Caco-2 (cell line): Measurements from ENCODE around the gene SCFD2. TPM values are rescaled to one million over a fixed set of nuclear protein-coding genes. Genes with fewer than 3 reads are reported as not detected.

Experiments
- BruUV-seq: library from RNA; stranded (reverse); fragments of 400-500 nt; replicated peaks from 2 replicates; lab custom pipeline; 2021; lab: Mats Ljungman, UMichigan
- CTCF ChIA-PET: fragments of 300-600 bp; sonication (Branson Sonifier 250); formaldehyde crosslinking; loops from one replicate; lab custom pipeline; 2022; ENCODE audit warnings: antibody characterized with exemption; lab: Charles Lee
- POLR2A ChIA-PET: fragments of 300-600 bp; sonication (Branson Sonifier 250); formaldehyde crosslinking; loops from one replicate; lab custom pipeline; 2022; ENCODE audit warnings: antibody characterized with exemption; lab: Charles Lee
- DNase-seq, 2 experiments: peaks; one replicate each; pipeline versions ENCODE4 v3.0.0 to v3.0.0-alpha.2; 2020 to 2022
- H3K27me3 ChIP-seq: replicated peaks from 2 replicates; pipeline ENCODE4 v1.6.0; 2011; ENCODE audit warnings: low read length; ENCODE audit not compliant: control insufficient read depth, insufficient read depth
- H3K36me3 ChIP-seq: 2 replicates; pipeline ENCODE4 v1.5.1; 2011; ENCODE audit warnings: low read length; ENCODE audit not compliant: control insufficient read depth, insufficient read depth
- H3K4me1 ChIP-seq: fragments of 250-450 bp; sonication (Bioruptor Pico); 2 replicates; pipeline ENCODE4 v1.5.1; 2020; ENCODE audit warnings: mild to moderate bottlenecking
- H3K4me3 ChIP-seq: 2 replicates; pipeline ENCODE4 v1.5.1; 2011; ENCODE audit warnings: low read depth, mild to moderate bottlenecking, control low read depth, low read length
- H3K9me3 ChIP-seq: fragments of 250-450 bp; sonication (Bioruptor Pico); 2 replicates; pipeline ENCODE4 v1.5.1; 2020; ENCODE audit warnings: mild to moderate bottlenecking, moderate library complexity
- H3K27ac Mint-ChIP-seq: one replicate; pipeline ENCODE4 v1.8.0; 2022; ENCODE audit warnings: mixed read lengths; ENCODE audit not compliant: unreplicated experiment
- H3K27me3 Mint-ChIP-seq: one replicate; pipeline ENCODE4 v1.8.0; 2022; ENCODE audit warnings: mixed read lengths; ENCODE audit not compliant: insufficient read depth, unreplicated experiment
- H3K36me3 Mint-ChIP-seq: one replicate; pipeline ENCODE4 v1.8.0; 2022; ENCODE audit warnings: mild to moderate bottlenecking, mixed read lengths; ENCODE audit not compliant: insufficient read depth, unreplicated experiment
- H3K4me1 Mint-ChIP-seq: one replicate; pipeline ENCODE4 v1.8.0; 2022; ENCODE audit warnings: low read depth, mixed read lengths; ENCODE audit not compliant: unreplicated experiment
- H3K4me3 Mint-ChIP-seq: one replicate; pipeline ENCODE4 v1.8.0; 2022; ENCODE audit warnings: mild to moderate bottlenecking, moderate library complexity, mixed read lengths; ENCODE audit not compliant: unreplicated experiment
- H3K9me3 Mint-ChIP-seq: one replicate; pipeline ENCODE4 v1.8.0; 2022; ENCODE audit warnings: mixed read lengths; ENCODE audit not compliant: unreplicated experiment
- intact Hi-C: fragments of 100-400 bp; cut with micrococcal nuclease; formaldehyde crosslinking; loops from one replicate; pipeline ENCODE4 v1.10.0; 2022; ENCODE audit not compliant: unreplicated experiment
- total RNA-seq: library from RNA; stranded (reverse); gene quantifications from 2 replicates; pipeline ENCODE4 v1.2.3, GENCODE V29; 2022
- TF ChIP-seq, protein P1 (sequence below), 2 experiments: fragments of 200-600 bp in 1 of 2; IDR thresholded peaks; 1 replicate in 1 of 2; 2 replicates in 1 of 2; pipeline versions ENCODE4 v1.5.1 to v1.8.0; 2011 to 2022; ENCODE audit warnings: antibody characterized with exemption in 1 of 2, control low read depth in 1 of 2, inconsistent platforms in 1 of 2, low read depth in 1 of 2, low read length in 1 of 2, mild to moderate bottlenecking in 1 of 2, moderate library complexity in 1 of 2; ENCODE audit not compliant: insufficient read depth in 1 of 2, severe bottlenecking in 1 of 2, unreplicated experiment in 1 of 2

The SCFD2 gene
- total RNA-seq, 1 experiment from 2014 or later, result 12.2 TPM

DNA sequence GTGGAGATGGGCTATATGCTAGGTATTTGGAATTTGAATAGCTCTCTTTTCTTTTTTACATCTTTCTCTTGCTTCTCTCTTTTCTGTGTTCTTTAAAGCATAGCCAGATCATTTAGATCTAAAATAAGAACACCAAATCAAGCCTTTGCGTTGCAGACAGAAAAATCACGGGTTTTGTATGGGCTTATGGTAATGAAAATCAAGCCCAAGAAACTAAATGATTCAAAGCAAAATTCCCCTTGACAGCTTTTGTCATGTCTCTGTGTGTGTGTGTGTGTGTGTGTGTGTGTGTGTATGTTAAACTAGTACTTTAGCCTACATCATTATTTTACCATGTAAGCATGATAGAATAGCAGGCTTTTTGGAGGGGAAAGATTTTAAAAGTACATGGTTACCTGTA lies 505.5 kb downstream of the SCFD2 start:
- Histone ChIP-seq H3K4me3 (no peak overlapping the region), H3K9me3 (peaks cover 14% of the 10 kb centered on the region), H3K36me3 (no peaks in the 10 kb centered on the region; the same call in 1 of the 2 replicates), H3K27me3 (no peaks in the 10 kb centered on the region), H3K4me1 (peaks cover 20% of the 10 kb centered on the region)
- no peaks in the 10 kb centered on the region for H3K4me1 Mint-ChIP-seq
- no peak for DNase-seq
- BruUV-seq, result no TSS peak
- no peak overlapping the region for H3K27ac Mint-ChIP-seq
- POLR2A ChIA-PET, result no interaction called here
- TF ChIP-seq, protein P1, sequence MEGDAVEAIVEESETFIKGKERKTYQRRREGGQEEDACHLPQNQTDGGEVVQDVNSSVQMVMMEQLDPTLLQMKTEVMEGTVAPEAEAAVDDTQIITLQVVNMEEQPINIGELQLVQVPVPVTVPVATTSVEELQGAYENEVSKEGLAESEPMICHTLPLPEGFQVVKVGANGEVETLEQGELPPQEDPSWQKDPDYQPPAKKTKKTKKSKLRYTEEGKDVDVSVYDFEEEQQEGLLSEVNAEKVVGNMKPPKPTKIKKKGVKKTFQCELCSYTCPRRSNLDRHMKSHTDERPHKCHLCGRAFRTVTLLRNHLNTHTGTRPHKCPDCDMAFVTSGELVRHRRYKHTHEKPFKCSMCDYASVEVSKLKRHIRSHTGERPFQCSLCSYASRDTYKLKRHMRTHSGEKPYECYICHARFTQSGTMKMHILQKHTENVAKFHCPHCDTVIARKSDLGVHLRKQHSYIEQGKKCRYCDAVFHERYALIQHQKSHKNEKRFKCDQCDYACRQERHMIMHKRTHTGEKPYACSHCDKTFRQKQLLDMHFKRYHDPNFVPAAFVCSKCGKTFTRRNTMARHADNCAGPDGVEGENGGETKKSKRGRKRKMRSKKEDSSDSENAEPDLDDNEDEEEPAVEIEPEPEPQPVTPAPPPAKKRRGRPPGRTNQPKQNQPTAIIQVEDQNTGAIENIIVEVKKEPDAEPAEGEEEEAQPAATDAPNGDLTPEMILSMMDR (IDR thresholded peaks at IDR 0.05; ENCODE audit: insufficient read depth in 1 of 2, low read depth in 1 of 2, low read length in 1 of 2, severe bottlenecking in 1 of 2, unreplicated experiment in 1 of 2), result no peak
- CTCF ChIA-PET, result no interaction called here
- H3K9me3 Mint-ChIP-seq, result peaks cover 22% of the 10 kb centered on the region
- no peaks in the 10 kb centered on the region for H3K27me3 Mint-ChIP-seq
- H3K4me3 Mint-ChIP-seq, result peak overlapping the region; percentile 86
- intact Hi-C loops, result loop anchor here (5.0 to 10.0 kb wide), 4 partner anchors 52 to 108 kb away; partner anchors contain the start of gene ERVMER34-1
- H3K36me3 Mint-ChIP-seq, result peaks cover 29% of the 10 kb centered on the region

DNA sequence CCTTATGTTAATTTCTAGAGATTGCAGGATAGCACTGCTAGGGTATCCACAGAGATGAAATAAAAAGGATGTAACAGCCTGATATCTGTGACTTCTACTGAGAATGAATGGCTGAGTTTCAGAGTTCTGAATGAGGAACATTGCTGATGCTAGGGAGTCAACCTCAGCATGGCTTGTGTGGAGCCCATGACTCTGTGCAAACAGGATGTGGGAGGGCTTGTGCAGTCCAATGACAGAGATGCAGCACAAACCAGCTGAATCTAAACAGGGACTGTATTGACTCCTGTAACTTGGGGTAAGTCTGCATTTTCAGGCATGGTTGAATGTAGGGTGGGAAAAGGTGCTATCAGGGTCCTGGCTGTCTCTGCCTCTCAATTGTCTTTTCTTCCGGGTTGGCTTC lies 509.1 kb downstream of the SCFD2 start:
- Histone ChIP-seq H3K27me3 (no peaks in the 10 kb centered on the region), H3K4me3 (no peak overlapping the region), H3K9me3 (peaks cover 14% of the 10 kb centered on the region), H3K36me3 (no peaks in the 10 kb centered on the region), H3K4me1 (peaks cover 20% of the 10 kb centered on the region)
- peaks cover 22% of the 10 kb centered on the region for H3K9me3 Mint-ChIP-seq
- no peaks in the 10 kb centered on the region for H3K36me3 Mint-ChIP-seq
- peaks cover 9% of the 10 kb centered on the region for H3K4me1 Mint-ChIP-seq
- H3K4me3 Mint-ChIP-seq, result no peak overlapping the region
- intact Hi-C loops, result no loop called here
- no TSS peak for BruUV-seq
- POLR2A ChIA-PET, result no interaction called here
- CTCF ChIA-PET, result no interaction called here
- no peak for DNase-seq
- TF ChIP-seq, protein P1 (IDR thresholded peaks at IDR 0.05; ENCODE audit: insufficient read depth in 1 of 2, low read depth in 1 of 2, low read length in 1 of 2, severe bottlenecking in 1 of 2, unreplicated experiment in 1 of 2), result no peak
- no peak overlapping the region for H3K27ac Mint-ChIP-seq
- no peaks in the 10 kb centered on the region for H3K27me3 Mint-ChIP-seq

DNA sequence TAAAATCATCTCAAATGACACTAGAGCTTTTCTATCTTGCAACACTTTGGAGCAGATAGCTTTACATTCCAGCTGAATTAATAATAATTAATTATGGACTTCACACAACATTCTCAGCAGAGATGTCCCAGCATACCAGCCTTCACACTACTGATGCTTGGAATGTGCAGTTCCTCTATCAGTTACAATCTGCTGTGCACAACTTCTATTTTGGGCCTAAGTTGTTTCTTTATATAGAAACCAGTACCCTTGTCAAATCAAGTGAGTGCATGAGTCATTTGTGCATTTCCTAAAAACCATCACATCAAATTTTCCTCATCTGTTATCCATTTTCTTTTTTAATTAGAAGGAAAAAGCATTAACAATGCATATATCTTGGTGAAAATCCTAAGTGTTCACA lies 512.5 kb downstream of the SCFD2 start:
- peaks cover 25% of the 10 kb centered on the region for H3K4me1 Mint-ChIP-seq
- H3K4me1 ChIP-seq, result peaks cover 36% of the 10 kb centered on the region
- no TSS peak for BruUV-seq
- H3K36me3 ChIP-seq, result no peaks in the 10 kb centered on the region
- H3K9me3 ChIP-seq, result peaks cover 13% of the 10 kb centered on the region
- TF ChIP-seq, protein P1 (IDR thresholded peaks at IDR 0.05; ENCODE audit: insufficient read depth in 1 of 2, low read depth in 1 of 2, low read length in 1 of 2, severe bottlenecking in 1 of 2, unreplicated experiment in 1 of 2), result no peak
- H3K27me3 ChIP-seq, result no peaks in the 10 kb centered on the region
- no peaks in the 10 kb centered on the region for H3K36me3 Mint-ChIP-seq
- CTCF ChIA-PET, result no interaction called here
- H3K4me3 ChIP-seq, result no peak overlapping the region
- peaks cover 10% of the 10 kb centered on the region for H3K9me3 Mint-ChIP-seq
- H3K27ac Mint-ChIP-seq, result no peak overlapping the region
- intact Hi-C loops, result no loop called here
- DNase-seq, result no peak
- no peak overlapping the region for H3K4me3 Mint-ChIP-seq
- no peaks in the 10 kb centered on the region for H3K27me3 Mint-ChIP-seq
- POLR2A ChIA-PET, result interaction anchor here (0.8 kb wide), 1 partner anchor 10 kb away, joined by 3 read pairs; no protein-coding TSS in a partner anchor
